ENCODE measurements around the gene SOCS2. TPM values are rescaled to one million over a fixed set of nuclear protein-coding genes. Genes with fewer than 3 reads are reported as not detected.

SOCS2 gene
- total and polyA plus RNA-seq, 2 of the 8 experiments (the other 6 are each of a cell fraction or from before 2014, with no cell fraction given): 14.5 to 18.0 TPM

DNA sequence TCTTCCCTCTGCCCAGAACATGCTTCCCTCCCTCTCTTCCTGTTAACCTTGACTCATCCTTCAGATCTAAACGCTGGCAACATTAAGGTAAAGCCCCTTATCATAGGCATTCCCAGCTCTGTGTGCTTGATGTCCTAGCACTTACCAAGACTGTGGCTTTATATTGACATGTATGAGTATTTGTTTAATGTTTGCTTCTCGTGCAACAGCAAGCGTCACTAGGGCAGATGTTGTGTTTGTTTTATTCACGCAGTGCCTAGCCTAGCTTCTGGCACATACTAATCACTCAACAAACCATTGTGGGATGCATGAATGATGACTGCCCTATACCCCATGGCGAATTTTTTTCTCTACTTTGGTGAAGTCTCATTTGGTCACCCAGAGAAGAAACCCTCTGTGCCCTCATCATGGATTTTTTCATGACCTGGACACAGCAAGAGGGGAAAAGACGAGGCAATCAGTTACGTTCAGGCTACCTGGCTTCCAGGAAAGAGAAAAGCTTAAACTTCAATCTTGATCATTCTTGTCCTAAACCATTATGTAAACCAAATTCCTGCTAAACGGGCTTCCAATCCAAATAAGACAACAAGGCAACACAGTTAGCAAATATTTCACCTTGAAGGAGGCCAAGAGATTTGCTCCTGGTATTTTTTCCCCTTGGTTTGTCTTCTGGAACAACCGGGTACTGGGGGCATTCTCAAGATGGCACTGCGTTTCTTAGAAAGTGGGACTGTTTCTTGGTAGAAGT is 47.9 kb upstream of the SOCS2 start:
- ChIA-PET POLR2A (ENCODE audit: partially characterized antibody) (interaction anchor here (1.7 kb wide), 1 partner anchor 14 kb away, joined by 3 read pairs; no protein-coding TSS in a partner anchor), CTCF (ENCODE audit: partially characterized antibody) (interaction anchor here (0.6 to 3.4 kb wide), 19 partner anchors 9 to 618 kb away, joined by 3 to 22 read pairs (median 3); no protein-coding TSS in a partner anchor)
- H3K56ac ChIP-seq (replicated peaks; ENCODE audit: insufficient read length, low read depth, low read length): no peak overlapping the region
- no peak overlapping the region for H2BK15ac ChIP-seq (ENCODE audit: low read length)
- H2AK5ac ChIP-seq (ENCODE audit: low read depth, low read length): no peak overlapping the region
- H3K9me3 ChIP-seq (ENCODE audit: insufficient read depth in 2 of 2, low read depth in 1 of 2, low read length in 1 of 2): no peaks in the 10 kb centered on the region
- no peaks in the 10 kb centered on the region for H3K79me2 ChIP-seq (ENCODE audit: control insufficient read depth in 1 of 2, insufficient read depth in 2 of 2, low read length in 2 of 2)
- no peaks in the 10 kb centered on the region for H3K27me3 ChIP-seq (replicated peaks in 1 of 4; ENCODE audit: control insufficient read depth in 3 of 4, extremely low read depth in 1 of 4, insufficient read depth in 3 of 4, low read length in 3 of 4)
- H4K91ac ChIP-seq (replicated peaks; ENCODE audit: insufficient read length, low read length): no peak overlapping the region
- FAIRE-seq (no peak), DNase-seq (ENCODE audit: low read depth in 1 of 2, low spot score in 2 of 2) (no peak)
- no peak overlapping the region for H4K8ac ChIP-seq (ENCODE audit: extremely low read depth, insufficient read depth, low read length)
- H2AFZ ChIP-seq (ENCODE audit: low read length): no peak overlapping the region
- H2BK20ac ChIP-seq (ENCODE audit: low read length): no peak overlapping the region
- H3K27ac ChIP-seq (ENCODE audit: low read depth, low read length): no peak overlapping the region
- H3K23me2 ChIP-seq (ENCODE audit: low read depth, low read length): no peaks in the 10 kb centered on the region
- no peak overlapping the region for H3K23ac ChIP-seq (ENCODE audit: insufficient read length)
- no peak overlapping the region for H3K18ac ChIP-seq (ENCODE audit: extremely low read depth, low read length)
- H3K4me2 ChIP-seq (ENCODE audit: insufficient read depth in 1 of 2, low read depth in 2 of 2, low read length in 2 of 2): no peak overlapping the region
- 72% methylated on average over 10 of the region's 10 CpGs; no CpG with 5 or more reads in 1 of the 2 experiments for WGBS, 2 experiments (ENCODE audit: extremely low coverage in 1 of 2, insufficient coverage in 1 of 2, insufficient read length in 1 of 2, insufficient replicate concordance in 2 of 2, low coverage in 1 of 2, low lambda C conversion rate in 2 of 2, missing lambda C conversion rate in 1 of 2)
- no peak overlapping the region for H3K4me3 ChIP-seq (ENCODE audit: extremely low read depth in 1 of 4, insufficient read depth in 2 of 4, low read depth in 3 of 4, low read length in 4 of 4)
- no peaks in the 10 kb centered on the region for H4K20me1 ChIP-seq (replicated peaks in 1 of 2; ENCODE audit: control insufficient read depth in 1 of 2, insufficient read depth in 2 of 2, low read length in 2 of 2)
- no peak overlapping the region for H3K14ac ChIP-seq (ENCODE audit: insufficient read length)
- no peaks in the 10 kb centered on the region for H3K79me1 ChIP-seq (ENCODE audit: low read depth, low read length)
- H3K9ac ChIP-seq (replicated peaks in 1 of 4; ENCODE audit: extremely low read depth in 1 of 4, low read depth in 3 of 4, low read length in 3 of 4): no peak overlapping the region
- no peaks in the 10 kb centered on the region for H3K36me3 ChIP-seq (ENCODE audit: control insufficient read depth in 2 of 4, insufficient read depth in 4 of 4, low read length in 3 of 4)
- H4K5ac ChIP-seq (ENCODE audit: insufficient read length, low read depth, low read length): no peak overlapping the region
- no peak overlapping the region for H2BK5ac ChIP-seq (ENCODE audit: low read depth, low read length)
- no peak overlapping the region for H2BK120ac ChIP-seq (replicated peaks; ENCODE audit: low read depth, low read length)
- H3K4ac ChIP-seq (replicated peaks; ENCODE audit: insufficient read length, low read depth, low read length): no peak overlapping the region
- H3K4me1 ChIP-seq (replicated peaks in 1 of 4; ENCODE audit: control insufficient read depth in 3 of 4, insufficient read depth in 4 of 4, low read length in 3 of 4): no peaks in the 10 kb centered on the region; a peak in 3 of 7 replicates
- no peak overlapping the region for H2BK12ac ChIP-seq (ENCODE audit: low read depth, low read length)
- TF ChIP-seq, protein P1, sequence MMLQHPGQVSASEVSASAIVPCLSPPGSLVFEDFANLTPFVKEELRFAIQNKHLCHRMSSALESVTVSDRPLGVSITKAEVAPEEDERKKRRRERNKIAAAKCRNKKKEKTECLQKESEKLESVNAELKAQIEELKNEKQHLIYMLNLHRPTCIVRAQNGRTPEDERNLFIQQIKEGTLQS (IDR thresholded peaks at IDR 0.05; ENCODE audit: insufficient read depth, low read depth, low read length): no peak
- TF ChIP-seq YY1 (IDR thresholded peaks at IDR 0.05; ENCODE audit: low read depth, low read length) (no peak), CBX8 (IDR thresholded peaks at IDR 0.05; ENCODE audit: borderline replicate concordance, low read depth, low read length) (no peak), EZH2 (IDR thresholded peaks at IDR 0.05; ENCODE audit: low read depth, low read length, severe bottlenecking) (no peak), NANOG (IDR thresholded peaks at IDR 0.05; ENCODE audit: insufficient read depth, low read depth, low read length, poor library complexity, severe bottlenecking) (no peak), EGR1 (IDR thresholded peaks at IDR 0.05; ENCODE audit: borderline replicate concordance, low read depth, low read length) (no peak), TEAD4 (IDR thresholded peaks at IDR 0.05; ENCODE audit: low read depth, low read length) (no peak), MAFK (IDR thresholded peaks at IDR 0.05; ENCODE audit: low read depth, low read length) (no peak), SIRT6 (IDR thresholded peaks at IDR 0.05; ENCODE audit: low read length) (no peak), SRF (IDR thresholded peaks at IDR 0.05; ENCODE audit: low read depth, low read length) (no peak), SP1 (IDR thresholded peaks at IDR 0.05; ENCODE audit: low read depth, low read length) (no peak), FOSL1 (IDR thresholded peaks at IDR 0.05; ENCODE audit: insufficient read depth, low read depth, low read length) (no peak)
